SK-N-SH (cell line): ENCODE results near the gene ANKH.

Experiments used
- CTCF ChIP-seq: fragments of 200-600 bp; sonication (generic); IDR thresholded peaks from 2 replicates; pipeline ENCODE4 v1.6.1; 2017; ENCODE audit warnings: antibody characterized with exemption, mild to moderate bottlenecking, moderate library complexity
- EP300 ChIP-seq, 2 experiments: IDR thresholded peaks; 2 replicates each; pipeline versions ENCODE4 v1.4.0 to v1.6.1; 2012; ENCODE audit warnings: borderline replicate concordance in 1 of 2, low read depth in 1 of 2, low read length in 1 of 2
- FOSL2 ChIP-seq: IDR thresholded peaks from 2 replicates; pipeline ENCODE4 v1.4.0; 2012; ENCODE audit warnings: low read depth, mild to moderate bottlenecking, moderate library complexity, borderline replicate concordance
- RAD21 ChIP-seq: IDR thresholded peaks from 2 replicates; pipeline ENCODE4 v1.6.1; 2012; ENCODE audit warnings: mild to moderate bottlenecking, low read length
- TAF1 ChIP-seq: IDR thresholded peaks from 2 replicates; pipeline ENCODE4 v1.6.1; 2012; ENCODE audit warnings: low read depth, mild to moderate bottlenecking, low read length, moderate library complexity, borderline replicate concordance
- USF2 ChIP-seq: fragments of 150-350 bp; IDR thresholded peaks from 2 replicates; pipeline ENCODE4 v1.6.1; 2017; ENCODE audit warnings: antibody characterized with exemption, low read length, low read depth, borderline replicate concordance

GRCh38 chr5:14718778-14719177 lies 152.8 kb downstream of the ANKH start:
- TF ChIP-seq FOSL2 (no peak), CTCF (no peak), USF2 (no peak), TAF1 (no peak), EP300 (IDR thresholded peaks at IDR 0.05; ENCODE audit: borderline replicate concordance in 1 of 2, low read depth in 1 of 2, low read length in 1 of 2) (no peak), RAD21 (no peak)
